Limb (tissue), 2 donors: Measurements from ENCODE around the gene TRPM3.
"Not testable (repeated sequence)": the region's sequence is repeated elsewhere in the genome, so short reads cannot be mapped to it uniquely, and the experiment has no call there.

Experiments used
- DNase-seq, 2 donors: peaks; one replicate each; pipeline ENCODE4 v3.0.0-alpha.2; 2016; ENCODE audit errors: extremely low spot score in 2 of 2

Gene TRPM3

DNA sequence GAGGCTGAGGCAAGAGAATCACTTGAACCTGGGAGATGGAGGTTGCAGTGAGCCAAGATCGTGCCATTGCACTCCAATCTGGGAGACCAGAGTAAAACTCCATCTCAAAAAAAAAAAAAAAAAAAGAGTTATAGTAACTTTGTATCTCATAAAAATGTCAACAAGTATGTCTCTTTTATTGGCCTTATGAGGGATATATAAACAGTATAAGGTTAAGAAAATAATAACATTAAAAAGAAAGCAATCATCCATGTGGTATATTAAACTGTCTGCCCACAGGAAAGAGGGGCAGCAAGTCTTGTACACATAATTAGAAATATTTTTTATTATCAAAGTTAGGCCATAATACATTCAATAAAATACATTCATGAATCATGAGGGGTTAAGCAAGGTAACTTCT, 447.6 kb downstream of the TRPM3 start:
- DNase-seq, result no peak

DNA sequence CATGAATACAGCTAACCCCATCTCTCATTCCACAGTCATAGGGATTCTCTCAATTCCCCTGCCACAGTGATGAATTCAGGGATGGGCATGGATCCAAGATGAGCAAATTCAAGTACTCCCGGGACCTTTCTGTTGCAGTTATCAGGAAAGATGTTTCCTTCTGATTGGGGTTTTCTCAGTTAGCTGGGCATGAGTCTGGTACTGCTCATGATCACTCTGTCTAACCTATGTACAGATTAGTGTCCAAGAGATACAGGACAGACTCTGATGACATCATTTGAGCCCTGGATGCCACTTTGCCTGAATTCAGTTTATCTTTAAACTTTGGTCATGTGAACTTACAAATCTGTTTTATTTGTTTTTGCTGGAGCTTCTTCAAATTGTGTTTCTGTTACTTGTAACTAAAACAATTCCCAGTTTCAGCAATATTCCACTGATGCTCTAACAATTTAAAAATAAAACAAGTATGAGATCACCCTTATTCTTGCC, 449.2 kb downstream of the TRPM3 start:
- DNase-seq, result no peak

DNA sequence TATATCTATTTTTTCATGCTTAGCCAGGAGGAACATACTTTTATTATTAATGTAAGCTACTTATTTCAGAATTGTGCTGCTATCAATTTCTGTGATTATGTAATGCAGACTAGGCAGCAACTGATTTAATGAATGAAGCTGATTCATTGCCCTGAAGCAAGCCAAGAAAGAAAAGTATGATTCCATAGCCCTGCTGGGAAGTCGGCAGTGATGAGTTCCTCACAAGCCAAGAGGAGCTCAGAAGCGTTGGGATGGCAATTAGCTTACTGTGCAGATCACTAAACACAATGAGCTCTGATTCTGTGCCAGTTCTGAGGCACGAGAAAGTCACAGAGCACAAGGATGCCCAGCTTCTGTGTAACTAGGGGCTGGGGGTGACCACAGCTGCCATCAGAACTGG, 452.7 kb downstream of the TRPM3 start:
- DNase-seq, result no peak

DNA sequence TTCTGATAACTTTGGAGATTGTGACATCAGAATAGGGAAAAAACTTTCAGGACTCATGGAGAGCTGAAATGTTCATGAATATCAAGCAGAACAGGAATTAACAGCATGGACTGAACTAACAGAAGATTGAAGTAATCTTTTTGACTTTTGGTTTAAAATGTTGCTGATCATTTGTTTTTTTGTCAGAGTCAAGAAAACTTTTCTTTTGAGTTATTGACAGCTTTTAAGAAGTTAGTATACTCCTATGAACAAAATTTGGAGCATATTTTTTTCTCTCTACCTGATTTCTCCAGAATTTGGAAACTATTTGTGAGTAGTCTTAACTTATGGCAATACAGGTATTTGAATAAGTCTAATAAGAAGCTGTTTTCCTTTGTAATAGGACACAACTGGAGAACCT, 462.7 kb downstream of the TRPM3 start:
- no peak for DNase-seq

DNA sequence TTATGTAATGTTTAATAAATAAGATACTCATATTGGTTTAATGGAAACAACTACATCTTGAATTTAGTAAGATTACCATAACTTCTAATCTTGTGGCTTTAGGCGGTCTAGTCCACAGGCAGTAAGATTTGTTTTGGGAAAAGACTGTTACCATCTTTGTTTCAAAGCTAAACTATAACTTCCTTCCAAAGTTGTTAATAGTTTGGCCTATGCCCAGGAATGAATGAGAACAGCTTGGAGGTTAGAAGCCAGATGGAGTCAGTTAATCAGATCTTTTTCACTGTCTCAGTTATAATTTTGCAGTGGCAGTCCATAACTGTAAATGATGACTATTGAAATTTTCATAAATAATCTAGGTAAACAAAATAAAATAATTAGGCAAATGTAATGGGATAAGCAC, 465.1 kb downstream of the TRPM3 start:
- DNase-seq, result no peak

DNA sequence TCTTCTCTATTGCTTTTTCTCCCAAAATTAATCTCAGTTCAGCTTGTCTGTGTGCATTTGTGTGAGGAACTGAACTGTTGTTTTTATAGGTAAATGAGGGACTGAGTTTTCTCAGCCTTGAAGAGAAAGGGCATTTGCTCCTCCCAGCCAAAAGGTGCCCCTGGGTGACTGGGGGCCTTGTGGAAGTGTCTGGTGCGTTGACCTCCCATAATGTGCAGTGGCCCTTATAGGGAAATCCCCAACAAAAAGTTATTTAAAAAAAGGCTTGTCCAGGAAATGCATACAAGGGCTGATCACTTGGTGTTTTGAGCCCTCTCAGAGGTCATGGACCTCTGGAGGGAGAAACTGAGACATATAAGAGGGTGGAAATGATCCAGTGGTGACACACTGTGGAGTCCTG, 467.3 kb downstream of the TRPM3 start:
- DNase-seq, result no peak

DNA sequence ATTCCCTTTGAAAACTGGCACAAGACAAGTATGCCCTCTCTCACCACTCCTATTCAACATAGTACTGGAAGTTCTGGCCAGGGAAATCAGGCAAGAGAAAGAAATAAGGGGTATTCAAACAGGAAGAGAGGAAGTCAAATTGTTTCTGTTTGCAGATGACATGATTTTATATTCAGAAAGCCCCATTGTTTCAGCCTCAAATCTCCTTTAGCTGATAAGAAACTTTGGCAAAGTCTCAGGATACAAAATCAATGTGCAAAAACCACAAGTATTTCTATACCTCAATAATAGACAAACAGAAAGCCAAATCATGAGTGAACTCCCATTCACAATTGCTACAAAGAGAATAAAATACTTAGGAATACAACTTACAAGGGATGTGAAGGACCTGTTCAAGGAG, 476.8 kb downstream of the TRPM3 start:
- DNase-seq, result not testable (repeated sequence)

DNA sequence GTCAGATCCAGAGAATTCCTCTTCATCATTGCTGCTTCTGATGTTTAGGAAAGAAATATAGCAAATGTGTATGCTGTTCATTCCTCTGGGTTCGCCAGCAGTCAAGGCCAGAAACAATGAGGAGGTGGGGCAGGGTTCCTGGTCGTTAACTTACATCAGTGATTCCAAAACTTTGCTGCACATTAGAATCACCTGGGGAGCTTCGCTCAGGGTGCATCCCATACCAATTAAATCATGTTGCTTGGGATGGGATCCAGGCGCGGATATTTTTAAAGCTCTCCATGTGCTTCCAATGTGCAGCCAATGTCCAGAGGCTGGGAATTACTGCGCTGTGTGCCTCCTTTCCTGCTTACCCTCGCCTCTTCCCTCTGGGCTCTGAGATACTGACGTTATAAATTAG, 479.1 kb downstream of the TRPM3 start:
- DNase-seq, result peak; percentile 27 to 46

DNA sequence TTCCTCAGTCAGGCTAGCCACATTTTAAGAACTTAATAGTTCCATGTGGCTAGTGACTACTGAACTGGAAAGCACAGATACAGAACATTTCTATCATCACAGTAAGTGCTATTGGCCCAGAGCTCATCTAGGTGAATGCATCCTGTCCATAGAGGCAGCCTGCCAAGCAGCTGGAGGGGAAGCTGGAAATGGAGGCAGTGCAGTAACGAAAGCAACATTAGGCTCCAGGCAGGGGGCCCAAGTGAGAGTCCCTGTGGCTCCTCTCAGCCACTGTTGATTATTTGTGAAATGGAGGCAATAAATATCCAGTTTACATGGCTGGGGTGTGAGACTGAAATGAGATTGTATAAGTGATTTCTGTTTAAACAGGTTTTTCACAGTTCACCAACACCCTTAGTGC, 479.8 kb downstream of the TRPM3 start:
- peak; percentile 61 to 65 for DNase-seq

DNA sequence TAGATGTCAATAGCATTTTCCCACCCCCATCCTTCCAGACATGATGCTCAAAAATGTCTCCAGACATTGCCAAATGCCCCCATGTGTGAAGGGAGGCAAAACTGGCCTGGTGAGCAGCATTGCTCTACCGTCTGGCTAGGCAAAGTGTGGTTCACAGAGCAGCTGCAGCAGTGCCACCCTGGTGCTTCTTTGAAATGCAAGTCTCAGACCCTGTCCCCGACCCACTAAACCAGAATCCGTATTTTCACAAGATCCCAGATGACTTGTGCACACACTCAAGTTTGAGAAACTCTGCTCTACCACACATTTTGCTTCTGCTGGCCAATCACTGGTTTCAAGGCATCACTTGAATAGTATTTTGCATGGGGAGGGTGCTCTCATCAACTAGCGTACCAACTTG, 480.4 kb downstream of the TRPM3 start:
- DNase-seq, result no peak

DNA sequence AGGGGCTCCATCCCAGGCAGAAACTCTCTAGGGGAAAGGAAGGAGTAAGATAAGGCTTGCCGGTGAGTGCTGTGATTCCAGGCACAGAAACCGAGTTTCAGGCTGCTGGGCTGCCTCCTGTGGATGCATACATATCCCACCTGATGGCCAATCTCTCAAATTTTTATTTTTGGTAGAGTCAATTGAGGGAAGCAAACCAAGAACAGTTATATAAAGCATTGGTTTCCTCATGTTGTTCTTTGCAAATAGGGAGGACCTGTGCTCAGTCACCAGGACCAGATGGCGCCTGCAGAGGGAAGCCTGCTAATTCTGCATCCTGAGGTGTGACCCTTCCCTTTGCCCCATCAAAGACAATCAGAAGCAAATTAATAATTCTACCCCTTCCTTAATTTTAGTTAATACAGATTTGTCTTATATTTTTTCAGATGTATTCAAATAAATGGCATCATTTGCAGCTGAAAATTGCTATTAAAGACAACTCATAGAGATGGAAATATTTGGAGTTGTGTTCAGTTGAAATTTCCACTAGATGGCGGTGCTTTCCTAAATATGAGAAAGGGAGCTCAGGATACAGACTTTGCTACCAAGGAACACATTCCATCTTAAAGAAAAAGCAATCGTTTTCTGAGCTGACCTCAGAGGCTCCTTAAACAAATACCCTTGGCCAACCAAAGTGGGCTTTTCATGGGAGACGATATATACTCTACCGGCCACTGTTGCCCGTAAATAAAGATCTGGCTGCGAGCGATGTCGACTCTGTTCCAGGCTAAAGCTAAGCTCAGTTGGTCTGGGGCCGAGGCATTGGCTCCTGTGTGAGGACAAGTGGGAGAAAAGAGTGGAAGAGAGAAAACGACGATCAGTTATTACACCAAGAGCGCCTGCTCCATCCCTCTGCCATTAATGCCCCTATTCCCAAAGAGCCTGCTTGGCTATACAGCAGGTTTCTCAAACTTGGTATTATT, 481.3 kb downstream of the TRPM3 start:
- DNase-seq, result peak; percentile 41 to 76

DNA sequence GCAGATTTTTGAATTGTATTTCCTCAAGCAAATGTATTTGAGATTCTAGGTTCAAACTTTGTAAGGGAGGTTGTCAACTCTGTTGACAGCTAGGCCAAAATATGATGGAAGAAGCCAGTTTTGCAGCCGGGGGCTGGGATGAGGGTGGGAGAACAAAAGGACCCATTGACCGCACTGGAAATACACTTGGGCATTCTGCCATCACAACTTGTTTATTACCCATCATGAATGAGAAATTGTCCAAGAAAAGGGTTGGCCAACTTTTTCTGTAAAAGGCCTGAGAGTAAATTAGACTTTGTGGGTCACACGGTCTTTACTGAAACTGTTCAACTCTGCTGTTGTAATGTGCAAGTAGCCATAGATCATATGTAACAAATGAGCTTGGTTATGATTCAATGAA, 485.6 kb downstream of the TRPM3 start:
- DNase-seq, result no peak

DNA sequence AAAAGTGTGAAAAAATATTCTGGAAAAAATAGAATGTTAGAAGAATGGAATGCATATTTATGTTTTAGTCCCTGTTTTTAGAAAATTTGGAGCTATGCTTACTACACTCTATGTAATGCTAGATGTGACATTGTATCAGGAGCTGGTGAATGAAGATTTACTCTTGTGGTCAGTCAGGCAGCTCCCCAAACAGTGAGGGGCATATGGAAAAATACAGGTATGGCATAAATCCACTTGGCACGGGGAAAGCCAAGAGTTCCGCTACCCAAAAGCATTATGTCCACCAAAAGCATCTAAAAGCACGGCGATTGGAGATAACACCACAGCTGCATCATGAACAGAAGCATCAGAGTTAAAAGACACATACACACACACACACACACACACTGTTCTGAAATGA, 486.7 kb downstream of the TRPM3 start:
- no peak for DNase-seq

DNA sequence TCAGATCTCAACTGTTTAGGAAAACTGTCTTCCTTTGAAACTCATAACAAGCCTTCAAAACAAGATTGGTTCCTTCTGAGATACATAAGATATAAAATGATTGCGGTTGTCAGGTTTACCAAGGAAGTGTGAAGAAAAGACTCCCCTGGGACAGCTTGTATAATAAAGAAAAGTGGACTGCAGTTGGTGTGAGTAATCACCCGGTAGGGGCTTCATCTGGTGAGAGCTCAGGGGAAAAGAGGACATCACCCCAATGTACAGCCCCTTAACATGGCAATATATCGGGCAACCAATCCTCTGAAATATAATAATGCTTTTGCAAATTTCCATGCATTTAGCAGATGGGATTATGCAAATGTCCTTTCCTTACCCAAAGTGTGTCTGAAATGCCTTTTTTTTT, 490.4 kb downstream of the TRPM3 start:
- no peak for DNase-seq

DNA sequence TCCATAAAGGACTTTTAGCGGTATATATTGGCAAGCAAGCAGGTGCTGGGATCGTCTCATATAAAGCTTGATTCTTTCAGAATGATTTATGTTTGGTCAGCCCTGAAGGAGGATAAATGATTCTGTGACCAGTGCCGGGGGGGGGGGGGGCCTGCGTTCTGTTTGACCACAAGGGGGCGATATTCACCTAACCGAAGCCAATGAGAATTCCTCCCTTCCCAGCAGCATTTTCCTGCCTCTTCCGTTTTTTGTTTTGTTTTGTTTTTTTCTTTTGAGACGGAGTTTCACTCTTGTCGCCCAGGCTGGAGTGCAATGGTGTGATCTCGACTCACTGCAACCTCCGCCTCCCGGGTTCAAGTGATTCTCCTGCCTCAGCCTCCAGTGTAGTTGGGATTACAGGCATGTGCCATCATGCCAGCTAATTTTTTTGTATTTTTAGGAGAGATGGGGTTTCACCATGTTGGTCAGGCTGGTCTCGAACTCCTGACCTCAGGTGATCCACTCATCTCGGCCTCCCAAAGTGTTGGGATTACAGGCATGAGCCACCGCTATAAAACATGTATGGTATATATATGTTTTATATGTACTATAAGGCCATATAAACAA, 492.2 kb downstream of the TRPM3 start:
- not testable (repeated sequence) for DNase-seq

DNA sequence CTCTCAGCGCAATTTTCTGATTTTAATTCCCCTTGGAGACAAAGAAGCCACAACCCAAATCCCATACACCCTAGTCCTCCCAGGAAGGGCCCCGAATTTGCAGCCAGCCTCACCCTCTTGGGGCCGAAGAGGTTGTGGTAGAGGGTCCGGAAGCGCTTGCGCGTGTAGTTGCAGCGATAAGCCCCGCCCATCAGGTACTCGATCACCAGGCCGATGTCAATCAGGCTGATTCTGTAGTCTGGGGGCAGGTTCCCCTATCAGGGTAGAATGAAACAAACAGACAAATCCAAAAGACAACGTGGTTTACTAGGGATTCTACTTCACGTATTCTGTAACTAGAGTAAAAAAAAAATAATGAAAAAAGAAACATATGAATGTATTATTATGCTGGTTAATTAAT, 496.3 kb downstream of the TRPM3 start:
- DNase-seq, result no peak

DNA sequence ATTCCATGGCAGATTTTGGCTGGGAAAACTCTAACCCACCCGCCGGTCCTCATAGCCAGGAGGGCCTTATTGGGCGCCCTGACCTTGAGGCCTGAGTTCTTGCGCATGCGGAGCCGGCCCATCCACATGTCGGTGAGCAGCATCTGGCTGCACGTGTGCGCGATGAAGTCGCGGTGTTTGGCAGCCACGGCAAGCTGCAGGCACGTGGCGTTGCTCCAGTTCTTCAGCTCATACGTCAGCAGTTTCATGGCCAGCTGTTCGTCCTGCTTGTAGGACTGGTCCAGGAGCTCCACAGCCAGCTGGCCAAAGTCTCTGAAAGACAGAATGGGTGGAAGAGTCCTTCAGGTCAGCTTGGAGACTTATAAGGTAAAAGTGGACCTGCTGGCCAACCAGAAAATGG, 502.6 kb downstream of the TRPM3 start:
- DNase-seq, result no peak

DNA sequence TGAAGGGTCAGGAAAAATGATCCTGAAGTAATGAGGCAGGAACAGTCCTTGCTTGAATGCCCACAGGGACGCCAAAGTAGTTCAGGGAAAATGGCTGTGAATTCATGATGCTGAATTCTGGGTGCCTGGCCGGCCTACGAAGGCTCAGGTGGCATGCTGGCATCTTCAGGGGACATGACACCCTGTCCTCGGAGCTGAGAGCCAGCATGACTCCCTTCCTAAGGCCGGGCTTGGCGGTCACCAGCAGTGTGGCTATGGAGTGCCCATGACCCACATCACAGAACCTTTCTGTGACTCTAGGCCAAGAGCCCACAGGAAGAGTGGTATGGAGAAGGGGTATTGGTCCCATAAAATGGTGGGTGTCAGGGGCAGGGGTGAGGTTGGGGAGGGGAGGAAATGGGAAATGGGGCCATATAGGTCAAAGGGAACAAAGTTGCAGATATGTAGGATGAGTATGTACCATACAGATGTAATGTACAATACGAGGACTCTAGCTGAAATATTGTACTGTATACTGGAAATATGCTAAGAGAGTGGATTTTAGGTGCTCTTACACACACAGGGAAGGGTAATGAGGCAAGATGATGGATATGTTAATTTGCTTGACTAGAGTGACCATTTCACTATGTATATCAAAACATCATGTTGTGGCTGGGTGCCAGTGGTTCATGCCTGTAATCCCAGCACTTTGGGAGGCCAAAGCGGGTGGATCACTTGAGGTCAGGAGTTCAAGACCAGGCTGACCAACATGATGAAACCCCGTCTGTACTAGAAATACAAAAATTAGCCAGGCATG, 504.2 kb downstream of the TRPM3 start:
- DNase-seq, result no peak

DNA sequence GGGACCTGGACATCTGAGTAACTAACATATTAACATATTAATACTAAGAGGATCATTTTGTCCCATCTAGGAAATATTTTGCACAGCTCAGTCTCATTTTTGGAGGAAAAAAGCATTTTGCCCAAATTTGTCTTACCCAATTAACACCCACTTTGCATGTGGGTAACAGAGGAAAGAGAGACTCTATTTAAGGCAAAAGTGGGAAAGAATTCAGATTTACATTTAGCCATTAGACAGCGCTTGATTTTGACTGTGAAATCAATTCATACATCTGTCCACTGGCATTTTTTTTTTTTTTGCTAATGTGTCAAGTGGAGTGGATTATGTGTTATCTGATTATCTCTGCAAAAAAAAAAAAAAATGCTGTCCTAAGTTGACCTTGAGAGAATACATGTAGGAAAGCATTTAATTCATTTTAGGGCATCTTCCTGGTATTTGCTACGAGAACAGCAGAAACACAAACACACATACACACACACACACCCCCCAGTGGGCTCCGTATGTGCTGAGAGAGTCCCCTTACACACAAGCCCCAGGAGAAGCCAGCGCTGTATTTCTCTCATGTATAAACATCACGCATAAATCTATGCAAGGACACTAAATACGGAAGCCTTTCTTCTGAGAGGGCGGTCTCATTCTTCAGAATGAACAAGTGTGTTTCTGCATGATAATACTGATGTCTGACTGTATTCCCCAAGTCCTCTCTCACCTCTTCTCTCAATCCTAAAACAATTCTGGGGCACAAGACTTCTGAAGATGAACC, 505.0 kb downstream of the TRPM3 start:
- DNase-seq, result no peak

DNA sequence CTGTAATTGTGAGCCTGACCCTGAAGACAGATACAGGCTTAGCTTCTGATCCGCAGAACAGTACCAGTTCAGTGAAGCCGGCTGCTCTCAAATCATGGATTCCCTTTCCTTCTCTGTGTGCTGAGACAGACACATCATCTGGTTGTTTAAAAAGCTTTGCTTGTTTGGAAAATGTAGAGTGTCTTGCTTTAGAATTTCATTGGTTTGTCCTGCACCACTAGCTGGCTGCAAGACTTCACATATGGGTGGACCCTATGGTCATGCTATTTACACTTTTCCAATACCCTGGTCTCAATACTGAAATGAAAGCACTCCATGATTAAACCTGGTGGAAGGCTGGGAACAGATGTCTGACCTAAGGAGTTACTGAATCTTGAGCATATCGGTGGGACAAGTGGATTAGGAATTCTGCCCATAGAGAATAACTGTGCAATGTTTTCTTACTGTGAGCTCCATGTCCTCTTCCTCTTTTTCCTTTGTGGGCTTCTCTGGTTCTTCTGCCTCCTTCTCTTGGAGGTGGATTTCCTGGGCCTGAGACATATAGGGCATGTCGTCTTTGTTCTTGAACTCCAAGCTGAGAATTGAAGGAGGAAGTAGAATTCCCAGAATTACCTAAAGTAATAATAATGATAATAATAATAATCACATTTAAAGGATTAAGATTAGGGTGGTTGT, 505.8 kb downstream of the TRPM3 start:
- DNase-seq, result no peak
